ENCODE measurements around the gene SOHLH1. TPM values are rescaled to one million over a fixed set of nuclear protein-coding genes. Genes with fewer than 3 reads are reported as not detected.

The SOHLH1 gene
- total and polyA plus RNA-seq, 2 experiments from 2014 or later = not detected

DNA sequence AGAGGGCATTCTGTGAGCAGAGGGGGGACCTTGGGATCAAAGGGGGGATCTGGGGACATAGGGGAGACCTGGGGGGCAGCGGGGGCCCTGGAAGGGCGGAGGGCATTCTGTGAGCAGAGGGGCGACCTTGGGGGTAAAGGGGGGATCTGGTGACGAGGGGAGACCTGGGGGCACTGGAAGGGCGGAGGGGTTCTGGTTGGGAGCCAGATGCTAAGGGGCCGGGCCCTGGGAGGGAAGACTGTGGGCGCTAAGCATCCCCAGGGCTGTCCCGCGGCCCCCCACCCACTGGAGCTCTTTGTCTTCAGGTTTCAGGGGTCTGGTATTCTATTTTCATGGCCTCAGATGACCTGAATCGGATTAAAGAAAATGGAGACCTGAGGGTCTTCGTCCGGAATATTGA is 35.4 kb downstream of the SOHLH1 start:
- H3K9me2 ChIP-seq (replicated peaks; ENCODE audit: insufficient read depth) = no peaks in the 10 kb centered on the region
- H3K4me2 ChIP-seq = no peak overlapping the region
- H3K36me3 ChIP-seq (replicated peaks; ENCODE audit: insufficient read depth, low read depth) = no peaks in the 10 kb centered on the region
- H3K27me3 ChIP-seq = no peaks in the 10 kb centered on the region
- no peaks in the 10 kb centered on the region for H4K20me1 ChIP-seq (ENCODE audit: insufficient read depth, poor library complexity, severe bottlenecking)
- TF ChIP-seq, protein P1, sequence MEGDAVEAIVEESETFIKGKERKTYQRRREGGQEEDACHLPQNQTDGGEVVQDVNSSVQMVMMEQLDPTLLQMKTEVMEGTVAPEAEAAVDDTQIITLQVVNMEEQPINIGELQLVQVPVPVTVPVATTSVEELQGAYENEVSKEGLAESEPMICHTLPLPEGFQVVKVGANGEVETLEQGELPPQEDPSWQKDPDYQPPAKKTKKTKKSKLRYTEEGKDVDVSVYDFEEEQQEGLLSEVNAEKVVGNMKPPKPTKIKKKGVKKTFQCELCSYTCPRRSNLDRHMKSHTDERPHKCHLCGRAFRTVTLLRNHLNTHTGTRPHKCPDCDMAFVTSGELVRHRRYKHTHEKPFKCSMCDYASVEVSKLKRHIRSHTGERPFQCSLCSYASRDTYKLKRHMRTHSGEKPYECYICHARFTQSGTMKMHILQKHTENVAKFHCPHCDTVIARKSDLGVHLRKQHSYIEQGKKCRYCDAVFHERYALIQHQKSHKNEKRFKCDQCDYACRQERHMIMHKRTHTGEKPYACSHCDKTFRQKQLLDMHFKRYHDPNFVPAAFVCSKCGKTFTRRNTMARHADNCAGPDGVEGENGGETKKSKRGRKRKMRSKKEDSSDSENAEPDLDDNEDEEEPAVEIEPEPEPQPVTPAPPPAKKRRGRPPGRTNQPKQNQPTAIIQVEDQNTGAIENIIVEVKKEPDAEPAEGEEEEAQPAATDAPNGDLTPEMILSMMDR (IDR thresholded peaks at IDR 0.05; ENCODE audit: poor library complexity) = no peak
- TF ChIP-seq EZH2 (IDR thresholded peaks at IDR 0.05; ENCODE audit: borderline replicate concordance) (no peak), EZH2phosphoT487 (IDR thresholded peaks at IDR 0.05; ENCODE audit: low read depth, severe bottlenecking, unreplicated experiment) (no peak)
- H3K9me3 ChIP-seq (ENCODE audit: low read depth) = no peaks in the 10 kb centered on the region
- no peak overlapping the region for H3K4me3 ChIP-seq
- H3K79me2 ChIP-seq = no peaks in the 10 kb centered on the region
- 98% methylated on average over 5 of the region's 12 CpGs for WGBS (ENCODE audit: low lambda C conversion rate, missing lambda C conversion rate)
- H2AFZ ChIP-seq = no peak overlapping the region
- no peak overlapping the region for H3K27ac ChIP-seq
- no peaks in the 10 kb centered on the region for H3K4me1 ChIP-seq (ENCODE audit: insufficient read depth)
- DNase-seq (ENCODE audit: low spot score) = no peak

DNA sequence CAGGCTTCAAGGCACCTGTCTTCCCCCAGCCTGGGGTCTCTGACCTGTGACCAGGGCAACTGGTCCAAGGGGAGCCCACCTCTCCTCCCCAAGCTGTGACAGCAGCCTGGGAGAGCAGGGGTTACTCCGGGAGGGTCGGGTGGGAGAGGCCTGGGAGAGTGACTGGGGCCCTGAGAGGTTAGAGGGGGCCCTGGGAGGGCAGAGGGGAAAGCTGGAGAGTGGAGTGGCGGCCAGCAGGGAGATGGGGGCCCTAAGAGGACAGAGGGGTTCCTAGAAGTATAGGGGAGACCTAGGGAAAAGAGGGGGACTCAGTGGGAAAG is 35.9 kb downstream of the SOHLH1 start:
- WGBS (ENCODE audit: low lambda C conversion rate, missing lambda C conversion rate) = 84% methylated on average over 3 of the region's 3 CpGs
- no peaks in the 10 kb centered on the region for H3K4me1 ChIP-seq (ENCODE audit: insufficient read depth)
- no peaks in the 10 kb centered on the region for H3K9me3 ChIP-seq (ENCODE audit: low read depth)
- H4K20me1 ChIP-seq (ENCODE audit: insufficient read depth, poor library complexity, severe bottlenecking) = no peaks in the 10 kb centered on the region
- no peaks in the 10 kb centered on the region for H3K9me2 ChIP-seq (replicated peaks; ENCODE audit: insufficient read depth)
- no peak overlapping the region for H2AFZ ChIP-seq
- no peak for TF ChIP-seq EZH2phosphoT487 (IDR thresholded peaks at IDR 0.05; ENCODE audit: low read depth, severe bottlenecking, unreplicated experiment)
- no peak for TF ChIP-seq EZH2 (IDR thresholded peaks at IDR 0.05; ENCODE audit: borderline replicate concordance)
- TF ChIP-seq, protein P1 (IDR thresholded peaks at IDR 0.05; ENCODE audit: poor library complexity) = no peak
- no peak overlapping the region for H3K4me2 ChIP-seq
- H3K79me2 ChIP-seq = no peaks in the 10 kb centered on the region
- H3K4me3 ChIP-seq = no peak overlapping the region
- DNase-seq (ENCODE audit: low spot score) = no peak
- no peak overlapping the region for H3K27ac ChIP-seq
- no peaks in the 10 kb centered on the region for H3K27me3 ChIP-seq
- no peaks in the 10 kb centered on the region for H3K36me3 ChIP-seq (replicated peaks; ENCODE audit: insufficient read depth, low read depth)

DNA sequence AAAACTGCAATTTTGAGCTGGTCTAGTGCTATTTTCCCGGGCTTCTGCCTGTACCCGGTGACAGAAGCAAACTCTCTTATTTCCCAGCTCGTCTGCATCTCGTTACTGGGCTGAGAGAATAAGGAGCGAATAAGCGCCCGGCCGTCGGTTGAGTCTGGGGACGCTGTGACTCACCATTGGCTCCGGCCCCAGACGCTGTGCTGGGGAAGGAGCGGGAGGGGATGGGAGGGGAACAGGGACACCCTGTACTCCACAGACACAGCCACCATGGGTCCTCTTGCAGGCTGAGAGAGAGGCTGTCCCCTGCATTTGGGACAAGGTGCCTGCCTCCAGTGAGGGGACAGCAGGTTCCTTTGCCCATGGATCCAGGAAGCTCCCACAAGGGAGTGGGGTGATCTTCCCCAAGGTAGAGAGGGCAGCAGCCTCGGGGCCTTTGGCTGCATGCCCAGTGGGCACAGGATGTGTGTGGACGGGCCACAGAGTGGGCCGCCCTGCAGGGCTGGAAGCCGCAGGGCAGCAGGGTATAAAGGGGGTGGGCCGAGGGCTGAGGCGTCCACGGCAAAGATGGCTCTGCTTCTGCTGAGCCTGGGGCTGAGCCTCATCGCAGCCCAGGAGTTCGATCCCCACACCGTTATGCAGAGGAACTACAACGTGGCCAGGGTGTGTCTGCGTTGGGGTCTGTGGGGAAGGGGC is 36.4 kb downstream of the SOHLH1 start, which contains the start of gene LCN9:
Gene LCN9, plus strand, starts transcription at position 552 of the 693 bp plus-strand sequence. Its CDS starts 13 bp downstream, at position 565.
- 55% methylated on average over 25 of the region's 25 CpGs for WGBS (ENCODE audit: low lambda C conversion rate, missing lambda C conversion rate)
- no peaks in the 10 kb centered on the region for H3K36me3 ChIP-seq (replicated peaks; ENCODE audit: insufficient read depth, low read depth)
- TF ChIP-seq, protein P1 (IDR thresholded peaks at IDR 0.05; ENCODE audit: poor library complexity) = no peak
- no peak for TF ChIP-seq EZH2phosphoT487 (IDR thresholded peaks at IDR 0.05; ENCODE audit: low read depth, severe bottlenecking, unreplicated experiment)
- TF ChIP-seq EZH2 (IDR thresholded peaks at IDR 0.05; ENCODE audit: borderline replicate concordance) = no peak
- H3K4me3 ChIP-seq = no peak within 1 kb of the TSS
- DNase-seq (ENCODE audit: low spot score) = peak; percentile 40
- H4K20me1 ChIP-seq (ENCODE audit: insufficient read depth, poor library complexity, severe bottlenecking) = no peaks in the 10 kb centered on the region
- no peaks in the 10 kb centered on the region for H3K9me3 ChIP-seq (ENCODE audit: low read depth)
- no peaks in the 10 kb centered on the region for H3K27me3 ChIP-seq
- H2AFZ ChIP-seq = no peak within 1 kb of the TSS
- H3K4me2 ChIP-seq = no peak within 1 kb of the TSS
- no peaks in the 10 kb centered on the region for H3K79me2 ChIP-seq
- no peaks in the 10 kb centered on the region for H3K9me2 ChIP-seq (replicated peaks; ENCODE audit: insufficient read depth)
- peak within 1 kb of the TSS; percentile 51 for H3K27ac ChIP-seq
- no peaks in the 10 kb centered on the region for H3K4me1 ChIP-seq (ENCODE audit: insufficient read depth)

Measured in hepatocyte (in vitro differentiated cells).